ENCODE results near the gene VOPP1. TPM values are rescaled to one million over a fixed set of nuclear protein-coding genes. Genes with fewer than 3 reads are reported as not detected.

The VOPP1 gene
- total and polyA plus RNA-seq, 12 donors = 10.2 to 60.7 (median 35.5) TPM

- H3K27me3 ChIP-seq = no peaks in the 10 kb centered on the region
- DNase-seq = no peak
- peaks cover 0 to 3% of the 10 kb centered on the region in 2 donors for H3K4me1 ChIP-seq (replicated peaks in 1 of 2)
- intact Hi-C loops (cut with DNase I) = no loop called here
- no peak for TF ChIP-seq POLR2A (IDR thresholded peaks at IDR 0.05)
- TF ChIP-seq, protein P1, sequence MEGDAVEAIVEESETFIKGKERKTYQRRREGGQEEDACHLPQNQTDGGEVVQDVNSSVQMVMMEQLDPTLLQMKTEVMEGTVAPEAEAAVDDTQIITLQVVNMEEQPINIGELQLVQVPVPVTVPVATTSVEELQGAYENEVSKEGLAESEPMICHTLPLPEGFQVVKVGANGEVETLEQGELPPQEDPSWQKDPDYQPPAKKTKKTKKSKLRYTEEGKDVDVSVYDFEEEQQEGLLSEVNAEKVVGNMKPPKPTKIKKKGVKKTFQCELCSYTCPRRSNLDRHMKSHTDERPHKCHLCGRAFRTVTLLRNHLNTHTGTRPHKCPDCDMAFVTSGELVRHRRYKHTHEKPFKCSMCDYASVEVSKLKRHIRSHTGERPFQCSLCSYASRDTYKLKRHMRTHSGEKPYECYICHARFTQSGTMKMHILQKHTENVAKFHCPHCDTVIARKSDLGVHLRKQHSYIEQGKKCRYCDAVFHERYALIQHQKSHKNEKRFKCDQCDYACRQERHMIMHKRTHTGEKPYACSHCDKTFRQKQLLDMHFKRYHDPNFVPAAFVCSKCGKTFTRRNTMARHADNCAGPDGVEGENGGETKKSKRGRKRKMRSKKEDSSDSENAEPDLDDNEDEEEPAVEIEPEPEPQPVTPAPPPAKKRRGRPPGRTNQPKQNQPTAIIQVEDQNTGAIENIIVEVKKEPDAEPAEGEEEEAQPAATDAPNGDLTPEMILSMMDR (IDR thresholded peaks at IDR 0.05) = no peak
- no peaks in the 10 kb centered on the region for H3K9me3 ChIP-seq (replicated peaks in 1 of 3)
- no peak overlapping the region for H3K27ac ChIP-seq
- 83 to 87% (median 85%) methylated on average over 18 of the region's 18 CpGs for WGBS, 4 donors
- no peak overlapping the region for H3K4me3 ChIP-seq
- peaks cover 0 to 10% of the 10 kb centered on the region in 2 donors for H3K36me3 ChIP-seq (replicated peaks in 1 of 2)
These were observed 50.1 kb downstream of the VOPP1 start for GRCh38 chr7:55521917-55522902.

GRCh38 chr7:55521512-55521911, 50.8 kb downstream of the VOPP1 start:
- TF ChIP-seq POLR2A (IDR thresholded peaks at IDR 0.05) = no peak
- TF ChIP-seq, protein P1 (IDR thresholded peaks at IDR 0.05) = no peak
- H3K27ac ChIP-seq = no peak overlapping the region
- 88 to 92% (median 90%) methylated on average over 9 of the region's 9 CpGs for WGBS, 4 donors
- peaks cover 0 to 3% of the 10 kb centered on the region in 2 donors for H3K4me1 ChIP-seq (replicated peaks in 1 of 2)
- H3K4me3 ChIP-seq = no peak overlapping the region
- peaks cover 0 to 11% of the 10 kb centered on the region in 2 donors for H3K36me3 ChIP-seq (replicated peaks in 1 of 2)
- no peaks in the 10 kb centered on the region for H3K27me3 ChIP-seq
- no peaks in the 10 kb centered on the region for H3K9me3 ChIP-seq (replicated peaks in 1 of 3)
- intact Hi-C loops (cut with DNase I) = no loop called here
- DNase-seq = no peak

DNA sequence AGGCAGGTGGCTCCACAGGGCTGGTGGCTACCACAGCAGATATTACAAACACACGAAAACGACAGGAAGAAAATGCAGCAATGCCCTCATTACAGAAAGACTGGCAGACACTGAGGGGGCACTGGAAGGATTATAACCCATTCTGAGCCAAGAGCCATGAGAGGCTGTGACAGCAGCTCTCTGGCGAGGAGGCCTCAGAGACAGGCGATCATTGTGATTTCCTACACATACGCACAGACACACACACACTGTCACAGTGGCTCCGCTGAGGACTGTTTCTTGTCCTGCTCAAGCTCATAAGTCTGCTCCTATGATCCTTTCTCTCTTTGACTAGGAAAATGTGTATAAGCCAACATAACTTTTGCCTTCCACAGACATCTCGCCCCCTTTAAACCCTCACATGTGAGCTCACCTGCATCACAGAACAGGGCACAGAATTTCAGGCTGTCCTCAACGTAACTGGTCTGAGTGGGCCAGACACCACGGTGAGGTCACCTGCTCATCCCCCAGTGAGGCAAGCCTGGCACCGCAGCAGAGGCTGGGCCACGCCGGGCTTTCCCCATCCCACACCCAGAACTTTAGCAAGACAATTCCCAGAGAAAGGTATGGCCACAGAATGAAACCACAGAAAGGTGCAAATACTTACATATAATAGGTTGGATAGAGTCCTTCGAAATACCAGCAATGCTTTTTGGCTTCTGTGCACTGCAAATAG, 51.7 kb downstream of the VOPP1 start:
- peaks cover 0 to 11% of the 10 kb centered on the region in 2 donors for H3K36me3 ChIP-seq (replicated peaks in 1 of 2)
- TF ChIP-seq POLR2A (IDR thresholded peaks at IDR 0.05) = no peak
- TF ChIP-seq, protein P1 (IDR thresholded peaks at IDR 0.05) = no peak
- H3K27ac ChIP-seq = no peak overlapping the region
- WGBS, 4 donors = 94 to 96% (median 95%) methylated on average over 13 of the region's 13 CpGs
- no peaks in the 10 kb centered on the region for H3K9me3 ChIP-seq (replicated peaks in 1 of 3)
- intact Hi-C loops (cut with DNase I) = no loop called here
- peaks cover 0 to 13% of the 10 kb centered on the region in 2 donors for H3K4me1 ChIP-seq (replicated peaks in 1 of 2)
- DNase-seq = no peak
- H3K27me3 ChIP-seq = no peaks in the 10 kb centered on the region
- no peak overlapping the region for H3K4me3 ChIP-seq

DNA sequence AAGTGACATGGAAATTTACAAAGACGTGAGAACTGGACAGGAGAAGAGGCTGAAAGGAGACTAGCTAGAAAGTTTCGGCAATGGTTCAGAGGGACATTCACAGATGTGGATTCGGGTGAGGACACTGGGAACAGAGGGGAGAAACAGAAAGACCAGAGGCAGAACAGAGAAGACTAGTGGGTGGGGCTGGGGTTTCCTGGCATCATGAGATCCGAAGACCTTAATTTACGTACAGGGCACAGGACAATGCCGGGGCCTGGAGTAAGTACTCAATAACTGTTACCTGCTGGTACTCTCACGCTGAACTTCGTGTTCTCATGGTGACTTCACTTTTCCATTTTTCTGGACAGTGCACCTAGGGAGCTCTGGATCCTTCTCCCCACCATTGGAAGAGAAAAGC, 53.5 kb downstream of the VOPP1 start:
- Histone ChIP-seq H3K27me3 (no peaks in the 10 kb centered on the region), H3K4me1 (replicated peaks in 1 of 2) (peaks cover 0 to 13% of the 10 kb centered on the region in 2 donors), H3K9me3 (replicated peaks in 1 of 3) (no peaks in the 10 kb centered on the region), H3K4me3 (no peak overlapping the region), H3K36me3 (replicated peaks in 1 of 2) (peaks cover 0 to 11% of the 10 kb centered on the region in 2 donors), H3K27ac (no peak overlapping the region)
- TF ChIP-seq, protein P1 (IDR thresholded peaks at IDR 0.05) = no peak
- TF ChIP-seq POLR2A (IDR thresholded peaks at IDR 0.05) = no peak
- intact Hi-C loops (cut with DNase I) = no loop called here
- DNase-seq = no peak
- WGBS, 4 donors = 93 to 98% (median 97%) methylated on average over 8 of the region's 8 CpGs
